NCI-H526 (cell line): ENCODE results near the gene KANSL1L.
A peak's percentile ranks its signal among the peaks of the same experiment; 100 is the strongest.

Experiments
- DNase-seq, 2 experiments: peaks; one replicate each; lab custom pipeline; 2025; lab: John Stamatoyannopoulos, UW

KANSL1L gene

DNA sequence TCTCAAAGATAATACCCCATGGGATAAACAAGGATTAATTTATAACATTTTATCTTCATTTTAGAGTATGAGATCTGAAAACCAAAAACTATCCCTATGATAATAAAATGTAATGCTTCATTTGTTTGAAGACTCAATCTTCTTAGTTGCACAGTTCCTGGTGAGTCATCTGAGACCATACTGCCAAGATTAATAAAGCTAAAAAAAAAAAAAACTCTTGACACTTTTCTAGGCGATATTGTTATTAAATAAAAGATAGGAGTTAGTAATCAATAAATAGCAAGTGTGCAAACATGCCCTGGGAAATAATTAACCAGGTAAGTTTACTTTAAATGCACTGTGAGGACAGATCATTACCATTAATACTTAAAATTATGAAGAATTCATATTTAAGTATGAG is 84.9 kb downstream of the KANSL1L start:
- DNase-seq: no peak

DNA sequence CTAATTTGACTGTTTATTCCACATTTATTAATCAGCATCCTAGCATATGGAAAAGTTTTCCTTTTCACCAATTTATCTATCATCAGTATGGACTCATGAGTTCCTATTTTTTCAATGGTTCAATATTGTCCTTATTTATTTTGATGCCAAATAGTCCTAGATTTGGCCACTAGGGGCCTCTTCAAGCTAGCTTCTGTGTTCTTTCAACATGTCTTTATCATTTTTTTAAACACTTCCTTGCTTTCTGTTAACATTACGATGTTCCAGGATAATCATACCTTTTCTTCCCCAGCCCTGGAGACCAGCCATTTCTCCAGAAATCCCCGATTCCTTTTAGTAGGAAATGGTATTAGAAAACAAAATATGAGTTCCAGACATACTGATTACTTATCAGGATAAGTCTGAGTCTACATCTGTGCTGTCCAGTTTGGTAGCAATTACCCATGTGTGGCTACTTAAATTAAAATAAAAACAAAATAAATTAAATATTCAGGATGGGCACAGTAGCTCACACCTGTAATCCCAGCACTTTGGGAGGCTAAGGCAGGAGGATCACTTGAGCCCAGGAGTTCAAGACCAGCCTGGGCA is 98.2 kb downstream of the KANSL1L start:
- peak in 1 of 2 experiments; percentile 41 for DNase-seq

DNA sequence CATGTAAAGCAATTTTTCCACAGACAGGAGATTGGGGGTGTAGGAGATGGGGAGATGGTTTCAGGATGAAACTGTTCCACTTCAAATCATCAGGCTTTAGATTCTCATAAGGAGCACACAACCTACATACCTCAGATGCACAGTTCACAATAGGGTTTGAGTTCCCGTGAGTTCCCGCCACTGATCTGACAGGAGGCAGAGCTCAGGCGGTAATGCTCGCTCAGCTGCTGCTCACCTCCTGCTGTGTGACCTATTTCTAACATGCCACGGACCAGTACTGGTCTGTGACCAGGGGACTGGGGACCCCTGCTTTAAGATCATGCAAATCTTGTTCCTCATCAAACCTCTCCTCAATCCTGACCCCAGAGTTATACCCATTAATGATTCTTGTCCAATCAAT is 98.7 kb downstream of the KANSL1L start:
- DNase-seq: no peak

DNA sequence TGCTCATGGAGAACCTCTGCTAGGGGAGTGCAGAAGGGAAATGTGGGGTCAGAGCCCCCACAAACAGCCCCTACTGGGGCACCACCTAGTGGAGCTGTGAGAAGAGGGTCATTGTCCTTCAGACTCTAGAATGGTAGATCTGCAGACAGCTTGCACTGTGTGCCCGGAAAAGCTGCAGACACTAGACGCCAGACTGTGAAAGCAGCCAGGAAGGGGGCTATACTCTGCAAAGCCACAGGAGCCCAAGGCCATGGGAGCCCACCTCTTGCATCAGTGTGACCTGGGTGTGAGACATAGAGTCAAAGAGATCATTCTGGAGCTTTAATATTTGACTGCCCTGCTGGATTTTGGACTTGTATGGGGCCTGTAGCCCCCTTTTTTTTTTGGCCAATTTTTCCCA is 107.9 kb downstream of the KANSL1L start:
- DNase-seq: no peak

DNA sequence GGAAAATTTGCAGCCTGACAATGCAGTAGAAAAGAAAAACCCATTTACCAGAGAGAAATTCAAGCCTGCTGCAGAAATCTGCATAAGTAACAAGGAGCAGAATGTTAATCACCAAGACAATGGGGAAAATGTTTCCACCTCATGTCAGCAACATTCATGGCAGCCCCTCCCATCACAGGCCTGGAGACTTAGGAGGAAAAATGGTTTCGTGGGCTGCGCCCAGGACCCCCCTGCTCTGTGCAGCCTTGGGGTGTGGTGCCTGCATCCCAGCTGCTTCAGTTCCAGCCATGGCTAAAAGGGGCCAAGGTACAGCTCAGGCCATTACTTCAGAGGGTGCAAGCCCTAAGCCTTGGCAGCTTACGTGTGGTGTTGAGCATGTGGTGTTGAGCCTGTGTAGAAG is 115.4 kb downstream of the KANSL1L start:
- DNase-seq: no peak

DNA sequence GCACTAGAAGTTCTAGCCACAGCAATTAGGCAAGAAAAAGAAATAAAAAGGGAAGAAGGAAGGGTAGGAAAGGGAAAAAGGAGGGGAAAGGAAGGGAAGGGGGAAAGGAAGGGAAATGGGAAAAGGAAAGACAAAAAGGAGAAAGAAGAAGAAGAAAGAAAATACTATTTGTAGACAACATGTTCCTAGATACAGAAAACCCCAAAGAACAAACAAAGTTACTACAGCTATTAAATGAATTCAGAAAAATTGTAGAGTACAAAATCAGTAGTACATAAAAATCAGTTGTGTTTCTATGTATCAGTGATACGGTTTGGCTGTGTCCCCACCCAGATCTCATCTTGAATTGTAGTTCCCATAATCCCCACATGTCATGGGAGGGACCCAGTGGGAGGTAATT is 116.5 kb downstream of the KANSL1L start:
- no peak for DNase-seq

DNA sequence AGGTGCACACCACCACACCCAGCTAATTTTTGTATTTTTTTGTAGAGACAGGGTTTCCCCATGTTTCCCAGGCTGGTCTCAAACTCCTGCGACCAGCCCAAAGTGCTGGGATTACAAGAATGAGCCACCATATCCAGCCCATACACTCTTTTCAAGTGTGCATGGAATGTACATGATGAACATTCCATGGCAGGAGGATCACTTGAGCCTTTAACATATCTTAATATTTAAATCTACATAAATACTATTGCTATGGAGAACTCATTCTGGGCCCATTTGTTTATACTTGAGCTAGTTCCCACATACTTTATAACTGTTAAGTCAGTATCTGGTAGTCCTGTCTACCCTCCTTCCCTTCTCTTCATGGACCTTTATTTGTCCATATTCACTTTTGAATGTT is 120.3 kb downstream of the KANSL1L start:
- DNase-seq: no peak

DNA sequence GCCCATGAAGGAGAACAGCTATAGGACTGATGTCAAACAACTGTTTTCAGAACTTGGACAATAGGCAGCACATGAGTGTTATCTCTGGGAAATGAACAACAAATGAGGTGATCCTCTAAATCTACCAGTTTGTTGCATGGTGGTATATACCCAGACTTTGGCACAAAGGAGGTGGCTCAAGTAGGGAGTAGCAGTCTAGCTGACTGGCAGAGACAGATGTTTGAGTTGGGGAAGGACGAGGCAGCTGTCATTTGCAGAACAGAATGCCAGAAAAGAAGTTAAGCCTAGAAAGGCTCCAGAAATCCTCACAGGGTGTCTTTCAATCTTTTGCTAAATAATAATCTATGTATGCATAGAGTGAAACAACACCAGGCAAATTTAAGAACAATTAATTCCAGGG is 121.4 kb downstream of the KANSL1L start:
- no peak for DNase-seq

DNA sequence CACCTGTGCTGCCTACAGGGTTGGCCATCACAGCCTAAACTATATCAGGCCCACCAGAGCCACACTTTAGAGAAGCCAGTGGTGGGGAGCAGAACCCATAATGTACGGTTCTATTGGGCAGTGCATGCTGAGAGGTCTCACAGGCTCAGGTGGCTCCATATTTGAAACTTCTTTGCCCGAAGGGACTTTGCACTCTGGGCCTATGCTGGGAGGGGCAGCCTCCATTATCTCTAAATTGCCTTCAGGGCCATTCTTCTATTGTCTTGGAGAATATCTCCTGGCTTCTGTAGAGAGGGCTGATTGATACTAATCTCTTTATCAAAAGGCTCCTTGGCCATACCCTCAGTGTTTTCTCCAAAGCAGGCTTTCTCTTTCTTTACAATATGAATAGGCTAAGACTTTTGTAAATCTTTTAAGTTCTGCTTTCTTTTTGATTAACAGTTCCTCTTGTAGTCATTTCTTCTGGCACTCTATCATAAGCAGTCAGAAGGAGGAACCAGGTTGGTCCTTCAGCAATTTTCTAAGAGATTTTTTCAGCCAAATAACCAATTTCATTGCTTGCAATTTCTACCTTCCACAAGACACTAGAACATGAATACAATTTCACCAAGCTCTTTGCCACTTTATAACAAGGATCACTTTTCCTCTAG is 124.2 kb downstream of the KANSL1L start:
- DNase-seq: no peak

DNA sequence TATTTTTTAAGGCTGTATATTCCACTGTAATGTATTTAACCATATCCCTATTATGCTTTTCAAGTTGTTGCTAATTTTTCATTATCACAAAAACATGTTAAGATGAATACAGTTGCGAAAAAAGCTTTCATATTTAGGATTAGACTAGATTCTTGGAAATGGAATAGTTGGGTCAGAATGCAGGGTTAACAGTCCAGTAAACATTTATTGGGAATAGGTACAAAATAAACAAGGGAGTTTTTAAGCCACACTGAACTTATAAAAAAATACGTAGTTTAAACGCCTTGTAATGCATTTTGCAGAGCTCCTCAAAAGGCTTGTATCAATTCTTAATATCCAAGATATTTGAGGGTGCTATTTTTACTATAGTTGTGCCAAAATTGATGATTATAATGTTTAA is 133.1 kb downstream of the KANSL1L start:
- DNase-seq: no peak

DNA sequence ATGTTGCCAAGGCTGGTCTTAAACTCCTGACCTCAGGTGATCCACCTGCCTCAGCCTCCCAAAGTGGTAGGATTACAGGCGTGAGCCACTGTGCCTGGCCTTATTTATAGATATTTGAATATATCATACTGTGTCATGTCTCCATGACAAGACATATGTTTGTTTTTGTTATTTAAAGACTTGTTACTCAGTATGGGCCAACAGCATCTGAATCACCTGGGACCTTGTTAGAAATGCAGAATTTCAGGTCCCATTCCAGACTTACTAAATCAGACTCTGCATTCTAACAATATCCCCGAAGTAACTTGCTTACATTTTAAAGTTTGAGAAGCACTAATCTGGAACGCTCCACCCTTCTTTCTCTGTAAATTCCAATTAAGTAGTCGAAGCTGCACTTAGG is 135.5 kb downstream of the KANSL1L start:
- no peak for DNase-seq

DNA sequence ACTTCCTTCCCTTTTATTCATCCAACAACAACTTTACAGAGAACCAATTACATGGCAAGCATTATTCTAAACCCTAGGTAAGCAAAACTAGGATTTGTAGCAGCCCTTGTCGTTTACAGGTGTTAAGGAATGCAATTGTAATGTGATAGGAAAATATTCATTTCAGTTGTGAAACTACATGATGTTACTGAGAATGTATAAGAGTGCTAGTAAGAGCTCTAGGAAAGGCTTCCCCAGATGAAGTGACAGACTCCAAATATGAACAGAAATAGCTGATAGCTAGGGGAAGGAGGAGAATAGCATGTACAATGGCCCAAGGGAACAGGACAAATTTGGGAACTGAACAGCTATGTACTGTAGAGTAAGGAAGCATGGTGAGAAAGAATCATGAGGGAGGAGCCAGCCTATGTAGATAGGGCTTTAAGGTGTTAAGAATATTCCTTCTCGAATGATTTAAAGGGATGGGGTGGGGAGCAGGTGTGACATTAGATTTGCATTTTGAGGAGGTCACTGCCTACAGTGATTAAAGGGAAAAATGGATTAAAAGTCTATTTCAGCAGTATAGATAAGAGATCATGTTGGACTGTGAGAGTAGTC is 137.0 kb downstream of the KANSL1L start:
- DNase-seq: no peak

DNA sequence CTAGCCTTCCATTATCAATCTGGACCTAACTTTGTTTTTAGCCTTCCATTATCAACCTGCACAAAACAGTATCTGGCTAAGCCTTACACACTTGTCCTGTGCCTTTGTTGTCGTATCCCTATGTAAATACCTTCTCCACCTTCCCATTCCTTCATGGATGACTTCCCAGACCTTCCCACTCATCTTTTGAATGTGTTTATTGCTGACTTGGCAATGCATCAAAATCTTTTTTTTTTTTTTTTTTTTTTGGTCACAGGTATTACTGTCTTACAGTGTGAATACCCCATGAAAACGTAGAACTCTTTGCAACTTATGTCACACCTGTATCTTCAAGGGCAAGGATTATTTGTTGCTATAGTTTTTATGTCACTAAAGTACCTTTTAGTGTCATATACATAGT is 143.0 kb downstream of the KANSL1L start:
- no peak for DNase-seq

DNA sequence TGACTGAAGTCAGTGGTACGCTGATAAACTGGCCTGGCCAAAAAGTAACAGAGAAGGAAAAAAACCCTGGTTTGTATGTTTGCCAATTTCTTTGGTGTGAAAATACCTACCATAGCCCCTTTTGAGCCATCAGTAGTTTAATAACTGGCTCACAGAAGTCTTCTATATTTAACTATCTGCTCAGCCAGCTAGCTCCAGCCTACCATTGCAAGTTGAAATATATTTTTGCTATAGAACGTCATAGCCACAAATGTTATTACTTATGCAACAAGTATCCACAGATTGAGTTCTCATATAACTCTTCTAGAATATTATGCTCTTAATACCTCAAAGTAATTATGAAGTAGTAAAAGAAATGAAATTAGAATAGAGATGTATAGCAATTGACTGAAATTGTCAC is 143.6 kb downstream of the KANSL1L start:
- no peak for DNase-seq

DNA sequence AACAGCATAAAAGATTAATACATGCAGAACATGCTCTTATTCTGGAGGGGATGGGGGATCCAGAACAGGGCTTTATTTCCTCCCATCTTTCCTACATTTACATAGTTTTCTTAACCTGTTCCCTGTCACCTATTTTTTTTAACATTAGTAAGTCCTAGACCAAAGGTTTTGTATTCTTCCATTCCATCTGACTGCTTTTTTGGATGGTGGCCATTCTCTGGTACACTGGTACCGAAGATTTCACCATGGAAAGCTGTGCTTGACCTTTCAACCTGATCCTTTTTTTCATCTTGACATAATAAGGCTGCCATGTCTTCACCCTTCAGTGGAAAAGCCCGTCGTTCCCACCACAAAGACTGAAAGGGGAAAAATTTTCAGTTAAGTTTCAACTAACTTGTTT is 148.4 kb downstream of the KANSL1L start:
- no peak for DNase-seq

DNA sequence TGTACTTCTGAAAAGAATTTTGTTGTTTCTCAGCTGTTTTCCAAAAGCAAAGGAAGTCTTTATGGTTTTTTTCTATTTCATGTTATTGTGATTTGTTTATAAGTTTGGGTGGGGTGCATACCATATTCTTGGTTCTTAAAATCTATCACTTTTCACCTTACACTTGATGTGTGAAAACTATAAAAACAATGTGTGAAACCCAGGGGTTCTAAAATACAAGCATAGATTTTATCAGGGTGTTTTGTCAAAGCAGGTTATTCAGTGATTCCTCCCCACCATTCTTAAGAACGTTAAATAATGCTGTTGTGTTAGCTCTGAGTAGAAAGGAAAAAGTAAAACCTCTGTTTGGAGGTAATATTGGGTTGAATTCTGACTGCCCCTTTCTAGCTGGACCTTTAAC is 151.1 kb downstream of the KANSL1L start:
- DNase-seq: no peak

DNA sequence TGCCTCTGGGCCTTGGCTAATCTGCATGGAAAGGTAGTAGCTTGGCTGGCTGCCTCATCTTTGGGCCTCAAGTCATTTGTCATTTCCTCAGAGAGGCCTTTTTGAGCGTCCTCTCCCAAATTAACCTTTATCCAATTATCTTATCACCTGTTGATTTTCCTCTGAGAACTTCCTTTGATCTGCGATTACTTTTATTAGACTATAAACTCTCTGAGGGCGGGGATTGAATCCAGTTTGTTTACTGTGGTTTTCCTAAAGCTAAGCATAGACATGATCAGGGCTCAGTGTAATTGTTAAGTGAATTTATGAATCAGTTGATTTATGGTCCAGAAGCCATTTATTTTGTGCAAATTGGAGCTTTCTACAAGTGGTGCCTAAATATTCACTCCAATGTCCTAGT is 161.3 kb downstream of the KANSL1L start:
- DNase-seq: no peak

DNA sequence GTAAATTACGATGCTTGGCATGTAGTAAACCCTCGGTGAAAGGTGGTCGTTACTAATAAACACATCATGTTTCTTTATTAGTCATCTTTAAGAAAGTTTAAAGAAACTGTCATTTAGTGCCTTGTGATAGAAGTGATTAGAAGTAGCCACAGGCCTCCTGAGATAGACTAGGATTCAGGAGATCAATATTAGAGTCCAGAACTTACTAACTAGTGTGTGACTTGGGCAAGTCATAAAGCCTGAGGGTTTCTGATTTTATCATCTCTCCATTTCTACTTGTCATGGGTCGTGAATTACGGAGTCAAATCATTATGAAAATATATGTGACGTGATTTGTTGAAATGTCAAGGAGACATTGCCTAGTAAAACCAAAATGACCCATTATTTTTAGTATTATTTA is 162.1 kb downstream of the KANSL1L start:
- no peak for DNase-seq

DNA sequence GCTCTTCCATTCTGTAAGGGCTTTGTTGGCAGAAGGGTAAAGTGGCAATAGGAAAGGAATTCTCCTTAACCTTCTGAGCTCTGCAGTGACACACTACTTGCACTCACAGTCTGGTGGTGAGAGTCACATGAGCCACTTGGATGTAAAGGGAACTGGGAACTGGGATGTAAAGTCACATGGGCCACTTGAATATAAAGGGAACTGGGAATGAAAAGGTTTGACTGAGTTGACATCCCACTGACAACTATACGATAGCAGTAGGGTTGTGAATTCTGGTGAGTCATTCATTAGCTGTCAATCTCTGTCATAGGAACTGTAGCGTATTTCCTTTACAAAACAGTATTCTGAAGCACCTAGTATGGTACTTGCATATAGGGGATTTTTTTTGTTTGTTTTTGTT is 163.3 kb downstream of the KANSL1L start:
- no peak for DNase-seq

DNA sequence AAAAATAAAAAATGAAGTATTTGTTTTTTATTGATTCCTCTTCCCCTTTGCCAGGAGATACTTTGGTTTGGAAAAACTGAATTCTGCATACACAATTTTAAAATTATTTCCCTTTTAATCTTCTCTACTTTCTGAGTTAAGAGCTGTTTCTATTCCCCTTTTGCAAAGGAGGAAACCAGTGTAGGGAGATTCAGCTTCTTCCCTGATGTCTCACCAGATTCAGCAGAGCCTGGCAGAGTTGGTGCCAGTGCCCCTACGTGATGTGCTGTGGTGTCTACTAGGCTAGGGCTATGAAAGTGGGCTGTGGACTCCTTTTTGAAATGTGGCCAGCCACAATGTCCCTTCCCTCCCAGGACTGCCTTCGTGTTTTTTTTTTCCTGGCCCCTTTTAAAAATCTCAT is 166.3 kb downstream of the KANSL1L start:
- DNase-seq: no peak

DNA sequence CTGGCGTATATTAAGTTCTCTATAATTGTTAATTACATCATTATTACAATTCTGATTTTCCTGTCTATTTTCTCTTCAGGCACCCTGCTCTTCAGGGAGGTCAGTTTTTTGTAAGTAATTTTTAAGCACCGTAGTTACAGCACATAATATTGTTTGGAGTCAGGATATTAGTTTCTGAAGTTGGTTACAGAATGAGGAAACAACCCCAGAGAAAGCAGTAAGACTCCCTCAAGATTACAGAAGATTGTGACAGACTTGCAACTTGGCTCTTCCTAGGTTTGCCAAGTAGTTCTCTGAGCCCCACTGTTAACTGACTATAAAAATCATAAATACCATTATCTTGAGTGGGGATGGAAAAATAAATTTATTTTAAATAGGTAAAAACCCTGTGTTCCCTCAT is 167.8 kb downstream of the KANSL1L start:
- DNase-seq: no peak

DNA sequence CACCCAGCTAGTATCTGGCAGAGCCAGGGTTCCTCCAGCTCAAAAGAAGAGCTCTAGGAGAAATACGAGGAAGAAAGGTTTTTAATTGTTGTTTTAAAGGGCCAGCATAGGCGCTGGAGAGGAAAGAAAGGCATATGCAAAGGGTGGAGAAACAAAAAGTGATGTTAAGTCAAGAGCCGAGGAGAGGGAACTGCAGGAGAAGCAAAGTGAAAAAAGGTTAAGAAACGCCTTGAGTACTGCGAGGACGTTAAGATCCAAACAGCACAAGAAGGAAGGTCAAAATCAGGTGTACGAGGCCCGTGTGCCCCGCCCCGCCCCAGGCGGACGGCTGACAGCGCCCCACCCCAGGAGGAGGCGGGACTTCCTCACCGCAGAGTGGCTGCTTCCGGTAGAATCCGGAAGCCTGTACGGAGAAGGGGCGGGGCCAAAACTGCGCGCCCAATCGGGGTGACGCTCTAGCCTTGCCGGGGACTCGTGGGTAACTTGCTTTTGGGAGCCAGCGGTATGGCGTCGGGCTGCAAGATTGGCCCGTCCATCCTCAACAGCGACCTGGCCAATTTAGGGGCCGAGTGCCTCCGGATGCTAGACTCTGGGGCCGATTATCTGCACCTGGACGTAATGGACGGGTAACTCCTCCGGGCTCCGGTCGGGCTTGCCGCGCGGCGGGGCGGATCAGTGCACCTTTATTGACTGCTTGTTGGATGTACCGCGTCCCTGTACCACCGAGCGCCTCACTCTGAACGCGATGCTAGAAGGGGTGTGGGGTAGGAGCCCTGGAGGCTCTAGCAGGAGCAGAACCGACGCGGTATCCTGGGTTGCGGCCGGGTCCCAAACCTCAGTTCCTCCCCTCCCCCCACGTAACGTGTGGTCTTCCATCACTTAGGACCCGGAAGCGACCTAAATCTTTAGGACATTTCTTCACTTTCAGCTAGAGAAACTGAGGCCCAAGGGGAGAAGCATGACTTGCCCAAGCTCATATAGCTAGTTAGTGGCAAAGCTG is 168.8 kb downstream of the KANSL1L start, which contains the start of gene RPE:
RPE (plus strand) TSS at position 481 of the 1,000 bp plus-strand sequence; CDS start at position 505, 24 bp downstream.
- DNase-seq: peak; percentile 85 to 98
